DOHH2 (cell line): ENCODE data around the gene RMP24.
"Not testable (repeated sequence)": the region's sequence is repeated elsewhere in the genome, so short reads cannot be mapped to it uniquely, and the experiment has no call there.

Experiments
- CTCF ChIP-seq: fragments of 200-600 bp; sonication (generic); IDR thresholded peaks from one replicate; pipeline ENCODE4 v1.5.1; 2014; ENCODE audit warnings: antibody characterized with exemption, mild to moderate bottlenecking, low read depth, low read length; ENCODE audit not compliant: poor library complexity, severe bottlenecking
- EZH2phosphoT487 ChIP-seq: fragments of 200-600 bp; sonication (generic); IDR thresholded peaks from 2 replicates; pipeline ENCODE4 v1.6.1; 2017; ENCODE audit warnings: borderline replicate concordance, mild to moderate bottlenecking, antibody characterized with exemption, low read length, moderate library complexity, mixed read lengths

- TF ChIP-seq CTCF, EZH2phosphoT487: not testable (repeated sequence)
These were observed 4.6 kb upstream of the RMP24 start for GRCh38 chr18:35967866-35968265.
